DND-41 (cell line): ENCODE measurements around the gene APOC1.

ENCODE experiments used
- CTCF ChIP-seq: IDR thresholded peaks from 2 replicates; pipeline ENCODE4 v1.5.1; 2012; ENCODE audit warnings: borderline replicate concordance, low read length, moderate library complexity, mild to moderate bottlenecking; ENCODE audit not compliant: poor library complexity, severe bottlenecking; ENCODE audit errors: extremely low read depth
- EZH2 ChIP-seq: IDR thresholded peaks from 3 replicates; pipeline ENCODE4 v1.6.1; 2012; ENCODE audit warnings: borderline replicate concordance, low read depth, mild to moderate bottlenecking, moderate library complexity, low read length, inconsistent platforms; ENCODE audit not compliant: severe bottlenecking

- TF ChIP-seq CTCF (no peak), EZH2 (no peak)
These were observed 17.1 kb downstream of the APOC1 start for GRCh38 chr19:44931541-44931940.
